GM13977 (cell line): ENCODE measurements around the gene CLDN18.

Experiments used
- DNase-seq: peaks from one replicate; pipeline ENCODE4 v3.0.0; 2012; ENCODE audit warnings: low spot score
- in situ Hi-C: fragments of 300-500 bp; cut with MboI; formaldehyde crosslinking; loops from one replicate; pipeline ENCODE4 v1.12.0; 2022; ENCODE audit warnings: low sequenced_read_pairs, low pct_unique_long_range_greater_than_20kb, mixed read lengths, inconsistent platforms; ENCODE audit not compliant: unreplicated experiment
- TF ChIP-seq, protein P1 (sequence below): IDR thresholded peaks from 2 replicates; pipeline ENCODE4 v1.5.1; 2012; ENCODE audit warnings: mild to moderate bottlenecking, control low read depth; ENCODE audit not compliant: insufficient read depth; ENCODE audit errors: extremely low read depth, missing control alignments

CLDN18 gene

DNA sequence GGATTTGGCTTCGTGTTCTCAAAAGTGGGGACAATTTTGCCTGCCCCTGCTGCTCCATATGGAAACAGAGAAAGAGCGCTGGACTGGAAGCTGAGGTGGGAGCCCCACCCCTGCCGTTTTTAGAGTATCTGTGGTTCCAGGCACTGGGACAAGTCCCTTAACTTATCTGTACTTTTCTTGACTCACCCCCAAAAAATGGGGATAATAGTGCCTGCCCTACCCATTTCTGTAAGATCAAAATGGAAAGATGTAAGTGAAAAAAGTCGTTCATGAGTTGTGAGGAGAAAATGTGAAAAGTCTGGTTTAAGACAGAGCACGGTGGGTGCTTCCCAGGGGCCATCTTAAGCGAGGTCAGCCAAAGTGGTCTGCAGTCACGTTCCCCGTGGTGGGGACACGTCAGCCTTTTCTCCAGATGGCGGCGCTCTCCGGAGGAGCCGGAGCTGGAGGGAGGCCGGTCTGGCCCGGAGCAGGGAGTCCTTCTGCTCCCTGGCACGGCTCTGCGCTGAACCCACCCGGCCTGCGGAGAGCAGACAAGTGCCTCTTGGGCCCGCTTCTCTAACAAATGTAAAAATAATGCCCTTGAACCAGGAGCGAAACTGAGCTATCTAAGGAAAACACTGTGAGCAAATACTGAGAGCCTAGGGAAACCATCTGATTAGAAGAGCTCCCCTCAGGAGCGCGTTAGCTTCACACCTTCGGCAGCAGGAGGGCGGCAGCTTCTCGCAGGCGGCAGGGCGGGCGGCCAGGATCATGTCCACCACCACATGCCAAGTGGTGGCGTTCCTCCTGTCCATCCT, at the start of gene CLDN18:
CLDN18 (plus strand) TSS at position 690 of the 797 bp plus-strand sequence; CDS start at position 751, 61 bp downstream.
- DNase-seq, result no peak
- in situ Hi-C loops, result no loop called here
- TF ChIP-seq, protein P1, sequence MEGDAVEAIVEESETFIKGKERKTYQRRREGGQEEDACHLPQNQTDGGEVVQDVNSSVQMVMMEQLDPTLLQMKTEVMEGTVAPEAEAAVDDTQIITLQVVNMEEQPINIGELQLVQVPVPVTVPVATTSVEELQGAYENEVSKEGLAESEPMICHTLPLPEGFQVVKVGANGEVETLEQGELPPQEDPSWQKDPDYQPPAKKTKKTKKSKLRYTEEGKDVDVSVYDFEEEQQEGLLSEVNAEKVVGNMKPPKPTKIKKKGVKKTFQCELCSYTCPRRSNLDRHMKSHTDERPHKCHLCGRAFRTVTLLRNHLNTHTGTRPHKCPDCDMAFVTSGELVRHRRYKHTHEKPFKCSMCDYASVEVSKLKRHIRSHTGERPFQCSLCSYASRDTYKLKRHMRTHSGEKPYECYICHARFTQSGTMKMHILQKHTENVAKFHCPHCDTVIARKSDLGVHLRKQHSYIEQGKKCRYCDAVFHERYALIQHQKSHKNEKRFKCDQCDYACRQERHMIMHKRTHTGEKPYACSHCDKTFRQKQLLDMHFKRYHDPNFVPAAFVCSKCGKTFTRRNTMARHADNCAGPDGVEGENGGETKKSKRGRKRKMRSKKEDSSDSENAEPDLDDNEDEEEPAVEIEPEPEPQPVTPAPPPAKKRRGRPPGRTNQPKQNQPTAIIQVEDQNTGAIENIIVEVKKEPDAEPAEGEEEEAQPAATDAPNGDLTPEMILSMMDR, result no peak

DNA sequence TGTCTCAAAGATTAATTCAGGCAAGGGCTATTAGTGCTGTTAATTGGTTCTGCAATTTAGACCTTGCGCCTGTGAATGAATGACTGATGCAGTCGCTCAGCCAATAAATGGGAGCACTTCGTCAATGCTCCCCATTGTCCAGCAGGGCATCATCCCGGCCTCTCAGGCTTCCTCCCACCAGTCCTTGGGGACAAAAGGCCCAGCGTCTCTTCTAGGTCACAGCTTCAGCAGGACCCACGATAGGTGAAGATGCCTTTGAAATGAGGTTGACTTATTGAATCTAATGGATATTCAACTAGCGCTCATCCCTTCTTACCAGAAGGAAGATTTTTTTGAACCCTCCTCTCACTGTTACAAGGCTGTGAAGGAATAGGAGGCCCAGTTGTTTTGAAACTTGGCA, 47.7 kb upstream of the CLDN18 start:
- TF ChIP-seq, protein P1, result no peak
- in situ Hi-C loops, result no loop called here
- DNase-seq, result no peak

DNA sequence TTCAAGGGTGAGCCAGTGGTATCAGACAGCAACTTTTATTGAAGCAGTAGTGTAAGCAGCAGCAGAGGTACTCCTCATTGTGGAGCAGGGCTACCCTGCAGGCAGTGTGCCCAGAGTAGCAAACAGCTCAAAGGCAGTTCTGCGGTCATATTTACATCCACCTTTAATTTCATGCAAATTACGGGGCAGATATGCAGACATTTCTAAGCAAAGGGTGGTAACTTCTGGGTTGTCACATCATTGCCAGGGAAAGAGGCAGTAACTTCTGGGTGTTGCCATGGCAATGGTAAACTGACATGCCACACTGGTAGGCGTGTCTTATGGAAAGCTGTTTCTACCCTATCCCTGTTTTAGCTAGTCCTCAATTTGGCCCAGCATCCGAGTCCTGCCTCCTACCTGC, 46.5 kb upstream of the CLDN18 start:
- in situ Hi-C loops, result no loop called here
- TF ChIP-seq, protein P1, result no peak

DNA sequence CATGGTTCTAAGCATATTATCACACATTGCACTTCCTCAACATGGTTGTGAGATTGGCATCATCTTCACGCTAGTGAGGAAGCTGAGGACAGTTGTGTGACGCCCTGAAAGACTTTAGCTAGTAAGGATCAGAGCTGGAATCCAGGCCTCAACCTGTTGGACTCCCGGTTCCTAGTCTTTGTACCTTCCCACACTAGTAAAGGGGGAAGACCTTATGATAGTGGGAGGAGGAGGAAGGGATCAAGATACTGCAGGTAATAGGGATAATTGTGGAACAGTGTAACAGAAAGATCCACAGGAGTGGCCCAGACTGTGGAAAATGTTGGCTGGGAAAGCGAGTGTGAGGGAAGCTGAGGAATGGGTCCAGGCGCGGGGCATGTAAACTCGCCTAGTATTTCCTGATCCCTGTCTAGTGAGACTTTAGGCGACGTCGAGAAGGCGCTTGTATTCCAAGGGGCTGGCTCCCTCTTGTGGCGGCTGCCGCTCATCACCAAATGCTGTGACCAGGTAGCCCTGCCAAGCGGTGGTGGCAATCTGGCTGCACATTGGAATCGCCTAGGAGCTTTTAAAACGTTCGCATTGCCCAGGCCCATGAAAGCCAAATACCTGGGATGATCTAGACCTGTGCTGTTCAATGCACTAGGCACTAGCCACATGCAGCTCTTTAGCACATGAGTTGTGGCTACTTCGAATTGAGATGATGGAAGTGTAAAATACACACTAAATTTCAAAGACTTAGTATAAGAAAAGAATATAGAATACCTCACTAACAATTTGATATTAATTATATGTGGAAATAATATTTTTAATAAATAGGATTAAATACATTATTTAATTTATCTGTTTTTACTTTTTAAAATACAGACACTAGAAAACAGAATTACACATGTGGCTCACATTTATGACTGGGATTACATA, 38.8 kb upstream of the CLDN18 start:
- in situ Hi-C loops, result no loop called here
- DNase-seq, result peak; percentile 43
- TF ChIP-seq, protein P1, result peak; percentile 90

More for the DNA sequence above, 46.5 kb upstream of the CLDN18 start:
- no peak for DNase-seq

DNA sequence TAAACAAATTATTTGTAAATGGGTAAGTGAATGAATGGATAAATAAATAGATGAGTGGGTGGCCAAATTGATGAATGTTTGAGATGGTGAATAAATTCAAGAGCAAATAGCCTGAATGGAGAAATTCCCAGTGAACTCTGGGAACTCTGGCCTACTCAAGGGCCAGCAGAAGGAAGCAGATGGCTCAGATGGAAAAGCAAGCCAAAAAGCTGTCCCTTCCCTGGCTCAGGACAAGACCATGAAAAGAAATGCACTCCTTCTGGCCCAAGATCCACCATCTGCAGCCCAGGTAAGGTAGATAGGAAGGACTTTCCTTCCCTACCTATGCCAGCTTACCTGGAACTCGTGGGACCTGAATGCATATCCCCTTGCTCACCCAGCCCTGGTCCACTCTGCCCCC, 37.6 kb upstream of the CLDN18 start:
- DNase-seq, result no peak
- TF ChIP-seq, protein P1, result no peak
- in situ Hi-C loops, result no loop called here

DNA sequence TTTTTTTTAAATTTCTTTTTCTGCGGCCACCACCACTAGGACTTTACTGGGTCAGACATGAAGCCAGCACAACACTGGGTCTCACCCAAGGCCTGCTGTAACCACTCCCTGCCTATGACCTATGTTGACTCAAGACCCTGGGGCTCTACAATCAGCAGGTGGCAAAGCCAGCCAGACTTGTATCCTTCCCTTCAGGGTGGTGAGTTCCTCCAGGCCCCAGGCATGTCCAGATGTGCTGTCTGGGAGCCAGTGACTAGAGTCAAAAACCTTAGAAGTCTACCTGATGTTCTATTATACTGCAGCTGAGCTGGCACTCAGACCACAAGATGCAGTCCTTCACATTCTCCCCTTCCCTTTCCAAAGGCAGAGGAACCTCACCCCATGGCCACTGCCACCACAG, 31.6 kb upstream of the CLDN18 start:
- TF ChIP-seq, protein P1, result no peak
- DNase-seq, result no peak
- in situ Hi-C loops, result no loop called here
